ENCODE measurements around the gene OSTF1. TPM values are rescaled to one million over a fixed set of nuclear protein-coding genes. Genes with fewer than 3 reads are reported as not detected.

Gene OSTF1
- total and polyA plus RNA-seq, 7 donors, result 11.0 to 105 (median 20.7) TPM

- TF ChIP-seq POLR2A (IDR thresholded peaks at IDR 0.05), result no peak
- TF ChIP-seq CTCF (IDR thresholded peaks at IDR 0.05), result no peak
- TF ChIP-seq POLR2AphosphoS5 (IDR thresholded peaks at IDR 0.05), result no peak
- intact Hi-C loops (cut with DNase I), result loop anchor here (2.0 to 5.0 kb wide), 2 partner anchors 59 to 135 kb away; partner anchors contain the start of genes C9orf40 and CARNMT1
- no peaks in the 10 kb centered on the region for H3K27me3 ChIP-seq
- H3K36me3 ChIP-seq, result no peaks in the 10 kb centered on the region
- H3K27ac ChIP-seq, result peak overlapping the region; percentile 92 to 98 (median 94)
- WGBS, 2 donors, result 1 to 2% methylated on average over 20 of the region's 20 CpGs
- H3K4me3 ChIP-seq, result peak overlapping the region; percentile 72 to 97 (median 91)
- DNase-seq, result no peak
- H3K9me3 ChIP-seq, result no peaks in the 10 kb centered on the region
- peaks cover 0 to 18% (median 5%) of the 10 kb centered on the region in 4 donors for H3K4me1 ChIP-seq
These were observed 958 bp upstream of the OSTF1 start for GRCh38 chr9:75087289-75087823.

- DNase-seq, result peak; percentile 81
- peak overlapping the region; percentile 92 to 98 (median 94) for H3K27ac ChIP-seq
- no peaks in the 10 kb centered on the region for H3K9me3 ChIP-seq
- WGBS, 2 donors, result 0% methylated on average over 43 of the region's 43 CpGs
- intact Hi-C loops (cut with DNase I), result loop anchor here (5.0 kb wide), 1 partner anchor 137 kb away; the partner anchor contains the start of gene C9orf40
- TF ChIP-seq POLR2AphosphoS5 (IDR thresholded peaks at IDR 0.05) (peak in 3 of 4 donors; percentile 22 to 54 (median 31)), CTCF (IDR thresholded peaks at IDR 0.05) (peak; percentile 38 to 77 (median 59)), EP300 (IDR thresholded peaks at IDR 0.05) (no peak), POLR2A (IDR thresholded peaks at IDR 0.05) (no peak)
- H3K4me1 ChIP-seq, result peaks cover 0 to 18% (median 5%) of the 10 kb centered on the region in 4 donors
- no peaks in the 10 kb centered on the region for H3K36me3 ChIP-seq
- no peaks in the 10 kb centered on the region for H3K27me3 ChIP-seq
- H3K4me3 ChIP-seq, result peak overlapping the region; percentile 87 to 97 (median 96)
These were observed 495 bp downstream of the OSTF1 start for GRCh38 chr9:75088646-75089372.

- no peak for TF ChIP-seq EP300 (IDR thresholded peaks at IDR 0.05)
- peaks cover 0 to 18% (median 5%) of the 10 kb centered on the region in 4 donors for H3K4me1 ChIP-seq
- DNase-seq, result no peak
- no peaks in the 10 kb centered on the region for H3K9me3 ChIP-seq
- intact Hi-C loops (cut with DNase I), result loop anchor here (5.0 kb wide), 1 partner anchor 137 kb away; the partner anchor contains the start of gene C9orf40
- peak overlapping the region; percentile 92 to 98 (median 94) for H3K27ac ChIP-seq
- H3K27me3 ChIP-seq, result no peaks in the 10 kb centered on the region
- H3K4me3 ChIP-seq, result peak overlapping the region; percentile 87 to 97 (median 96)
- WGBS, 2 donors, result 5 to 22% methylated on average over 11 of the region's 11 CpGs
- no peaks in the 10 kb centered on the region for H3K36me3 ChIP-seq
These were observed 1.1 kb downstream of the OSTF1 start for GRCh38 chr9:75089373-75089766.

GRCh38 chr9:75090579-75090978, 2.3 kb downstream of the OSTF1 start:
- WGBS, 2 donors, result 86 to 89% methylated on average over 4 of the region's 4 CpGs
- H3K4me1 ChIP-seq, result peaks cover 0 to 18% (median 5%) of the 10 kb centered on the region in 4 donors
- no peaks in the 10 kb centered on the region for H3K9me3 ChIP-seq
- H3K4me3 ChIP-seq, result no peak overlapping the region
- TF ChIP-seq EP300 (IDR thresholded peaks at IDR 0.05) (no peak), POLR2AphosphoS5 (IDR thresholded peaks at IDR 0.05) (no peak), POLR2A (IDR thresholded peaks at IDR 0.05) (no peak), CTCF (IDR thresholded peaks at IDR 0.05) (no peak)
- intact Hi-C loops (cut with DNase I), result no loop called here
- H3K36me3 ChIP-seq, result no peaks in the 10 kb centered on the region
- H3K27me3 ChIP-seq, result no peaks in the 10 kb centered on the region
- H3K27ac ChIP-seq, result no peak overlapping the region
- DNase-seq, result no peak

GRCh38 chr9:75092766-75093165, 4.5 kb downstream of the OSTF1 start:
- Histone ChIP-seq H3K27ac (no peak overlapping the region), H3K36me3 (no peaks in the 10 kb centered on the region), H3K9me3 (no peaks in the 10 kb centered on the region), H3K4me3 (no peak overlapping the region), H3K4me1 (peaks cover 0 to 7% (median 3%) of the 10 kb centered on the region in 4 donors), H3K27me3 (no peaks in the 10 kb centered on the region)
- TF ChIP-seq EP300 (IDR thresholded peaks at IDR 0.05) (no peak), CTCF (IDR thresholded peaks at IDR 0.05) (no peak), POLR2AphosphoS5 (IDR thresholded peaks at IDR 0.05) (no peak), POLR2A (IDR thresholded peaks at IDR 0.05) (no peak)
- intact Hi-C loops (cut with DNase I), result no loop called here
- 86 to 89% methylated on average over 4 of the region's 4 CpGs for WGBS, 2 donors
- DNase-seq, result no peak

Measured in sigmoid colon (tissue), 7 donors.